Measurements from ENCODE around the gene RHBDL2.
"Not testable (repeated sequence)": the region's sequence is repeated elsewhere in the genome, so short reads cannot be mapped to it uniquely, and the experiment has no call there.

The RHBDL2 gene

DNA sequence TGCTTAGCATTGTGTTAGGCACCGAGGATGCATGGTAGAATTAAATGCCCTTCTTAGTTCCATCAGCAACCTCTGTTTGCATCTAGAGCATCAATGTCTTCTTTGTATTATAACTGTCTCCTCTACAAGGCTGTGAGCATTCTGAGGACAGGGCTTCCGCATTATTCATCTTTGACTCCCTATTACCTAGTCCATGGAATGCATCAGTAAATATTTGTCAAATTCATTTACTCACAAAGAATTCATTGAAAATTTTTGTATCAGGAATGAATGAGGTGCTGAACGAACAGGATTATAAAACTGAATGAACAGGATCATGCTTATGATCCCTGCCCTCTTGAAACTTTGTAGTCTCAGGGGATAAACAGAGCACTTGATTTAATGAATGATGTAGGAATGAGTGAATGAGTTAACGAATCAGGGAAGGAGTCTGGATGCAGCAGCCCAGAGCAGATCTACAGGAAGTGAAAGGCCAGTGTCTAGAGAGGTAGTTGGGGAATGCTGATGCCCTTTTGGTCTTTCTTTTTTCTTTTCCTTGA, 2.8 kb downstream of the RHBDL2 start:
- DNase-seq (ENCODE audit: low read depth in 2 of 2) = no peak

DNA sequence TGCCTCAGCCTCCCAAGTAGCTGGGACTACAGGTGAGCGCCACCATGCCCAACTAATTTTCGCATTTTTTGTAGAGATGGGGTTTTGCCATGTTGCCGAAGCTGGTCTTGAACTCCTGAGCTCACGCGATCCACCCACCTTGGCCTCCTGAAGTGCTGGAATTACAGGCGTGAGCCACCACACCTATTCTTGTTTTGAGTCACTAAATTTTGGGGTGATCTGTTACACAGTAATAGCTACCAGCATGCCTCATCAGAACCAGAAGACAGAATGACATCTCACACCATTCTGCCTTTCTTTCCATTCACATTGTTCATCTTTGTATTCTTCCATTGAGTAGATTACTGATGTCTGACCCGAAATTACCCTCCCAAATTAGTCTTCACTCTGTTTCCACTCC, 9.1 kb downstream of the RHBDL2 start:
- DNase-seq (ENCODE audit: low read depth in 2 of 2) = no peak

DNA sequence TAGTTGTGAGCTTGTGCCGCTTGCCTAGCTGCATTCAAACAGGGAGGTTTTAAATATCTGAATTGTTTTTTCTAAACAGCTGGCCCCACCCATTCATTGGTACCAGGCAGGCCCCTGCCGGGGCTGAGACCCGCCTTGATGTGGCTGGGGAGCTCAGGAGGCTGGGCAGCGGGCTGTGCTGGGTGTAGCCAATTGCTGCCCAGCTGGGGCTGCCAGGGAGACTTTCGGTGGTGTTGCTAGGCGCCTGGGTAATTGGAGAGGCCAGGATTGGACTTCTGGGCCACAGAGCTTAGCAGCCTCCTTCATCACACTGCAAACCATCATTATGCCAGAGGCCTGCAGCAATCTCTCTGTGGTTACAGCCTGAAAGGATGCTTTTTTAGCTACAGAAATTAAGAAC, 12.2 kb downstream of the RHBDL2 start:
- no peak for DNase-seq (ENCODE audit: low read depth in 2 of 2)

DNA sequence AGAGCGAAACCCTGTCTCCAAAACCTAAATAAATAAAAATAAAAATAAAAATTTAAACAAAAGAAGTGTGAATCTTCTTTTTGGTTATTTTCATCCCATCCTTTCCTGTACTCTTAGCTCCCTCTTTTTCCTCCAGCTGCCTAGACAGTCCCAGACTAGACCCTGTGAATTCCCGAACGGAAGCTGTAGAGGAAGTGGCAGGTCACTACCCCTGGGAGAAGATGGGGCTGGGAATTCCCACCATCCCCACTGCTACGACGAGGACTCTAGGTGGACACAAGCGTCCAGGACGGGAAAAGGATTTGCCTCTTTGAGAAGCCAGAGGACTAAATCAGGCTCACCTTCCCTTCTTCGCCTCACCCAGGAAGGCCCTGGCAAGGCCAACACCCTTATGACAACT, 12.6 kb downstream of the RHBDL2 start:
- DNase-seq (ENCODE audit: low read depth in 2 of 2) = no peak

DNA sequence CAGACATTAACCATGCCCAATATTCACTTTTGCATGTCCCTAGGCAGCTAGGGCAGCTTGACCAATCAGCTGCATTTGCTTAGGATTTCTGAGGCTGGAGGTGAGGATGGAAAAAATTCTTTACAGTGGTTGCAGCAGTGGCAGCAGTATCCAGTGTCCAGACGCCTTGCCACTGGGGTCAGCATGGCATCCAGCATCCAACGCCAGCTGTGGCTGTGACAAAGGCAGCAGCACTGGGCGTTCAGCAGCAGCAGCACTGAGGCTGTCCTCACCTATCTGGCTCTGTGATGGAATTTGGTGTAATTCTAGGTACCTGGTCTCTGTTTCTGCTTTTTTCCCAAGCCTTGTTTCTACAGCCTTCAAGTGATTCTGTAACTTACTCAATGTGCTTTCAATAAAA, 15.5 kb downstream of the RHBDL2 start:
- DNase-seq (ENCODE audit: low read depth in 2 of 2) = no peak

DNA sequence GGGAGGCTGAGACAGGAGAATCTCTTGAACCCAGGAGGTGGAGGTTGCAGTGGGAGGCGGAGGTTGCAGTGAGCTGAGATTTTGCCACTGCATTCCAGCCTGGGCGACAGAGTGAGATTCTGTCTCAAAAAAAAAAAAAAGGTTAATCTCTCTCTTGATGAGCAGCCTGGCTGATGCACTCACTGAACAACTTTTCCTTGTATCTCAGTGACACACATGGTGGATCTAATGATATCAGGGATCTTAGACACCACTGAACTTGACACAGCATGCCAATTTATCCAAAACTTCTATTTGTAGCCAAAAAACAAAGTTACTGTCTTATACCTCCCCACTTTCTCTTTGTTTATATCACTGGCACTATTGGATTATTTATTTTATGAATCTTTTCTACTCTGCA, 16.2 kb downstream of the RHBDL2 start:
- DNase-seq (ENCODE audit: low read depth in 2 of 2) = no peak

DNA sequence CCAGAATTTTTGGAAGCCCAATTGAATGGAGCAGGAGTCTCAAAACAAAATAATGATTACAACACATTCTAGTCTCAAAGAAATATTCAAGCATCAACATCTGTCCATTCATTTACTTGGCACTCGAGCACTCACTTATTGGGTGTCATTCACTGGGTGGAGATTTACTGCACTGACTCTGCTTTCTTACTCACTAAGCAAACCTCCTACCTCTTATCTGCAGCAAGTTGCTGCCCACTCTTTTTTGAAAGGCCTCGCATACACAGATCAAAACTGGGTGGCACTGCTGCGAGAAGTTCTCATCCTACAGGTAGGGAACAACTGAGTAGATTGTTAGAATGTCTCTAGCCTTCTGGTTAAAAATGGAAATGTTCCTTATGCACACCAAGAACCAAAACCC, 18.0 kb downstream of the RHBDL2 start:
- no peak for DNase-seq (ENCODE audit: low read depth in 2 of 2)

DNA sequence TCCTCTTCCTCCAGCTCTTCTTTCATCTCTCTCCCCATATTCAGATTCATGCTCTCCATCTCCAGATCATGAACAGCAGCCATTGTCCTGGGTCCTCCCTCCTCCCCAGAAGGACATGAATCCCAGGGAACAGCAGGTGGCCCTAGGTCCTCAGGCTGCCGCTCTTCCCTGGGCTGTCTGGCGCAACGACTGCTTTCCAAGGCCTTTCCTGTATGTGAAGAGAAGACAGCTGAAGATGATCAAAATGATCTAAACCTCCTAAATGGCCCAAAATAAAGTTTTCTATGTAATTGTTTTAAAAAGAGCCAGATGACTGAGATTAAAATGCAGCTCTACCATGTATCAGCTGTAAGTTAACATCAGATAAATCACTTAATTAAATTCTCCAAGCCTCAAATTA, 22.5 kb downstream of the RHBDL2 start:
- no peak for DNase-seq (ENCODE audit: low read depth in 2 of 2)

DNA sequence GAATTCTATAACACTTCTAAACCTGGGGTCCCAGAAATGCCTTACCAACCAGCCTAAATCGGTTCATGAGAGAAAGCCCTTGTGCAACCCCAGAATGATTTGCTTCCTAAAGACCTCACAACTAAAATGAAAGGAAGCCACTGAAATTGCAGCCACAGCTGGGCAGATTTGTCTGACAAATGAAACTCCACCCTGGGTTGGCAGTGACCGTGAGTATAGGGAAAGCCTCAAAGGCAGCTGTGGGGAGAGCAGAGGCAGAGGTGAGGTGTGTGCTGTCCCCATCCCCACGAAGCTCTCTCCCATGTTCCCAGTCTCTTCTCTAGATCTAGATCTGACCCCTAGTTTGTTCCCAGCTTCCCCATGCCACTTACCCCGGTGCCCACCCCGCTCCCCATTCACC, 23.1 kb downstream of the RHBDL2 start:
- no peak for DNase-seq (ENCODE audit: low read depth in 2 of 2)

DNA sequence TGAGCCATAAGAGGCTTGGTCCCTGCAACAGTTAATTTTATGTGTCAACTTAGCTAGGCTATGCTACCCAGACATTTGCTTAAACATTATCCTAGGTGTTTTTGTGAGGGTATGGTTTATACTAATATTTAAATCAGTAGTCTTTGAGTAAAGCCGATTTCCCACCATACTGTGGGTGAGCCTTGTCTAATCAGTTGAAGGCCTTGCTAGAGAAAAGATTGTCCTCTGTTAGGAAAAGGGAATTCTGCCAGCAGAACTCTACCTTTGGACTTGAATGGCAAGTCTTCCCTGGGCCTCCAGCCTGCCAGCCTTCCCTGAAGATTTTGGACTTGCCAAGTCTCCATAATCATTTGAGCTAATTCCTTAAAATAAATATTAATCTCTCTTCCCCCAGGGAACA, 23.9 kb downstream of the RHBDL2 start:
- DNase-seq (ENCODE audit: low read depth in 2 of 2) = no peak

DNA sequence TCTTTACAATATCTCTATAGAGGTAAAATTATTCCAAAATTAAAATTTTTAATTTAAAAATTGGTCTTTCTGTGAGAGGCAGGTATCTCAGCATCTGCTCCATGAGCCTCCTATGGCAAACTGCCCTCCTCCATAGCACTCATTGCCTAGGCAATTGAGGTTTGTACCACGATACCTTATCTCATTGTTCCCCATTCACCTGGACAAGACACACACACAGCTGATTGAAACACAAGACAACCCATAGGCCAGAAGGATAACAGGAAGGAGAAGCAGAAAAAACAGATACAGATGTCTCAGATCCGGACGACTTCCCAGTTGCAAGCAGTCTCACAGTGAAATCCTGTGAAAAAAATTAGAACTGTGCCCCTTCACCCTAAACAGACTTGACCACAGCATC, 24.3 kb downstream of the RHBDL2 start:
- DNase-seq (ENCODE audit: low read depth in 2 of 2) = no peak

DNA sequence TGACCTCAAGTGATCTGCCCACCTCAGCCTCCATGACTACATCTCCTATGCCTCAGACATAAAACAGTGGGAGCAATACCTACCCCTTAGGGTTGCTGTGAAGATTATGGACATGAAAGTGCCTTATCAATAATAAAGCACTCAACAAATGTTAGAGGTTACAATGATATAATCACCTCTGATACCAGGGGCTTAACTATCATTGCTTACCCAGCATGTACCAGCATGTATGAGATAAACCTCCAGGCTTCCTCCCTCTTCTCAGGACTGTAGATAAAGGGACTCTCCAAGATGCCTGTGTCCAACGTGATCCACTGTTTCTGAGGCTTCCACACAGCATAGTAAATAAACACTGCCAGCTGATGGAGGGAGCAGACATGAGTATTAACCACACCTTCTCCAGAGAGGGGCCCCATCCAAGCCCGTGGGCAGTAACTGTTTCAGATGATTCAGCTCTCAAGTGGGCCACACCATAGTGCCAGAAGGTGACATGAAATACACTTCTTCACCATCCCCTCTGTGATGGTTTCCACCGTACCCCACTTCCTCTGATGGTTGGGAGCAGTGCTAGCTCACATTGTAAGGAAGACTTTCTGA, 26.2 kb downstream of the RHBDL2 start:
- DNase-seq (ENCODE audit: low read depth in 2 of 2) = no peak

DNA sequence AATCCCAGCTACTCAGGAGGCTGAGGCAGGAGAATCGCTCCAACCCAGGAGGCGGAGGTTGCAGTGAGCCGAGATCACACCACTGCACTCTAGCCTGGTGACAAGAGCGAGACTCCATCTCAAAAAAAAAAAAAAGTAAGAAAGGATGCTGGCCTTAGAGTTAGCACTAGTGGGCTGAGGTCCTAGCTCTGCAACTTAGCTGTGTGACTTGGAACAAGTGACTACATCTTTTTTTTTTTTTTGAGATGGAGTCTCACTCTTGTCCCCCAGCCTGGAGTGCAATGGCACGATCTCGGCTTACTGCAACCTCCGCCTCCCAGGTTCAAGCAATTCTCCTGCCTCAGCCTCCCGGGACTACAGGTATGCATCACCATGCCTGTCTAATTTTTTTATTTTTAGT, 26.7 kb downstream of the RHBDL2 start:
- DNase-seq (ENCODE audit: low read depth in 2 of 2) = not testable (repeated sequence)

DNA sequence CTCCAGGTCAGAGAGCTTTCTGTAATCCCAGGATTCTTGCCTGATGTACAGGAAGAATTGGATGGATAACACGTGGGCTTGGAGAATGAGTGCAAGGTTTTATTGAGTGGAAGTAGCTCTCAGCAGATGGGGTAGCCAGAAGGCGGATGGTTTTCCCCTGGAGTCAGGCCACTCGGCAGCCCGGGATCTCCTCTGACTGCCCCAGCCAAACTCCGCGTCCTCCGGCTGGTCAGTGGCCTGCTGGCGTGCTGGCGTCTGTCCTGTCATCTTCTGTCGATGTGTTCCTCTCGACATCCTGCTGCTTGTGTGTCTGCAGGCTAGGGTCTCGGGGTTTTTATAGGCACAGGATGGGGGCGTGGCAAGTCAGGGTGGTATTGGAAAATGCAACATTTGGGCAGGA, 32.8 kb downstream of the RHBDL2 start:
- no peak for DNase-seq (ENCODE audit: low read depth in 2 of 2)

DNA sequence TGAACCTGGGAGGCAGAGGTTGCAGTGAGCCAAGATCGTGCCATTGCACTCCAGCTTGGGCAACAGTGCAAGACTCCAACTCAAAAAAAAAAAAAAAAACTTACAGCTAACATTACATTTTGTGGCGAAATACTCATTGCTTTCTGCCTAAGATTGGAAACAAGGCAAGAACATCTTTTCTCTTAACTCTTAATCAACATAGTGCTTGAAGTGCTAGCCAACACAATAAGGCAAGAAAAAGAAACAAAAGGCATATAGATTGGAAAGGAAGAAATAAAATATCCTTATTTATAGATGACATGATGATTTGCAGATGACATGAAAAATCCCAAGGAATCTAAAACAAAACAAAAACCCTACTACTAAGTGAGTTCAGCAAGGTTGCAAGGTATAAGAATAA, 35.6 kb downstream of the RHBDL2 start:
- DNase-seq (ENCODE audit: low read depth in 2 of 2) = no peak

DNA sequence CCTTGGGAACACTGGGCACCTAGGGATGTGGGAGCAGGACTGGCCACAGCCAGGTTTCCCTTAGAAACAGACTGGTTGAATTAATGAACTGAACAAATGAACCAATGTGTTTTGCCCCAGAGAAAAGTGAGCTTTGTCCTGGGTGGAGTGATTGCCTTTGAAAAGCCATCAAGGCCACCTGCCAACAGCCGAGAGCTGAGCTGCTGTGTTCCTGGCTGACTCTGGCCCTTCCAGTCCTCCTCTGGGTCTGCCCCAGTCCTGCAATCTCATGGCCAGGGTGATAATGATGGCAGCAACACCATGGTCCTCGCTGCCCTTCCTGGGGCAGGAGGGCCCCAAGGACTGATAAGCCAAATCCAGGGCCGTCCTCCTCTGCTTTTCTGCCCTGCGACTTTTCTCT, 42.1 kb downstream of the RHBDL2 start:
- DNase-seq (ENCODE audit: low read depth in 2 of 2) = no peak

DNA sequence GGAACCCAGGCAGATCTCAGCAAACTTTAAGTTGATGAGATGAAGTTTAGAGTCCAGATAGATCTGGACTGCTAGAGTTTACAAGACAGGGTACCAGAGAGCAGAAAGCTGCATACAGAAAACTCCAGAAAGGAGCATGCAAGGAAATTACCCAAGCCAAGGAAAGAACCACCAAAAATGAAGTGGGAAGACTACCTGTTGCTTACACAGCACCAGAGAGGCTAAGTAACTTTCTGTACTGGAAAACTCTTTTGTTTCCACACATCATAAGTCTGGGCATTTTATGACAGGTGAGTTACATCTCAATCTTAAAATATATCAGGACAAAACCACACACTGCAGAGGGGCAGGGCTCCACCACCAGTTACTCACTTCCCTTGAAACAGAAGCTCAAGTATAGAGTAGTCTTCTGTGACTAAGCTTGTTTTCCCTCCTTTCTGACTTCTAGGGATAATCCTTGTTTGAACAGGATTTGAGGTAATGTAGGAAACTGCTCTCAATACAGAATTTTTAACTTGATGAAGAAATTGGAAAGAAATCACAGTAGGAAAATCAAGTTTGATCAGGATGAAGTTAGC, 42.9 kb downstream of the RHBDL2 start:
- DNase-seq (ENCODE audit: low read depth in 2 of 2) = no peak

DNA sequence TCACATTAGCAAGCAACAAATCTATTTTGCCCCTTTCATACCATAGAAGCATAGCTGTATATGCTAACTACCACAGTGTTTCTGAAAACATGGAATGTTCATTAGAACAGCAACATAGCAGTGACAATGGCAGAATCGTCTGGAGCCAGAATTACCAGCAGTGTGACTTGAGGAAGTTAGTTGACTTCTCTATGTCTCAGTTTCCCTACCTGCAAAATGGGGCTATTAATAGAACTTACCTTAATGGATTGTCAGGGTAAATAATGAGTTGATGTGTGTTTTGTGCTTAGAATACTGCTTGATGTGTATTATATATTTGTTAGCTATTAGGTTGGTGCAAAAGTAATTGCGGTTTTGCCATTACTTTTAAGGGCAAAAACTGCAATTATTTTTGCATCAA, 45.5 kb downstream of the RHBDL2 start:
- DNase-seq (ENCODE audit: low read depth in 2 of 2) = no peak

DNA sequence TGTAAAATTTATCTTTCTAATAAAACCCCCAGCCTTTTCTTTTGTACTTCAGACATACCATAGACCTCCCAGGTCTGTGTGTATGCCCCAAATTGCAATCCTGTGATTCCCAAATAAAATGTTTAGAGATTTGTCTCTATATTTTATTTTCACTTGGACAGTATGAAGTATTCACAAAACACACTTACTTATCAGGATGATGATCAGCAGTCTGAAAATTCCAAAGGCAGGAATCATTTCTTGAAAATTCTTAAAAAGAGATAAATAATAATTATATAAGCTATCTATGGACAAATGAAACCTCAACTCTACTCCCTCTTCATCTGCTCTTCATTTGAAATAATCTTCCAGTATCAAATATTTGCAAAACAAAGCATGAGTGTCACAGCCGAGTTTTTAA, 48.7 kb downstream of the RHBDL2 start:
- no peak for DNase-seq (ENCODE audit: low read depth in 2 of 2)

DNA sequence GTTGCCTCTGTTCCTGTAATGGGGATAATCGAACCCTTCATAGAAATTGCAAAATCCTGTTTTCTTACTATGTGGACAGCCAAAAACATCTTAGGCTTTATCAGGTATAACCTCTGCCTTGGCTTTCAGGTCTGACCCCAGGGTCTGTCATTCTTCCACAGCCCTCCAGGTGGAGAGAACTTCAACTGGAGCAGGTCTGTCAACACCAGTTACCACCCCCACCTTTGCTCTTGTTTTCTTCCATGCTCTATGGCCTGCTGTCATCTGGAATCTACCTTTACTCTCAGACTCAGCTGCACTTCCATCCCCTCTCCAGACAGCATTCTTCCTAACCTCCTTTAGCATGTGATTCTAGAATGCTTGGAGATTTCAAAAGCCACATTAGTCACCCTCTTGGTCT, 49.9 kb downstream of the RHBDL2 start:
- no peak for DNase-seq (ENCODE audit: low read depth in 2 of 2)

DNA sequence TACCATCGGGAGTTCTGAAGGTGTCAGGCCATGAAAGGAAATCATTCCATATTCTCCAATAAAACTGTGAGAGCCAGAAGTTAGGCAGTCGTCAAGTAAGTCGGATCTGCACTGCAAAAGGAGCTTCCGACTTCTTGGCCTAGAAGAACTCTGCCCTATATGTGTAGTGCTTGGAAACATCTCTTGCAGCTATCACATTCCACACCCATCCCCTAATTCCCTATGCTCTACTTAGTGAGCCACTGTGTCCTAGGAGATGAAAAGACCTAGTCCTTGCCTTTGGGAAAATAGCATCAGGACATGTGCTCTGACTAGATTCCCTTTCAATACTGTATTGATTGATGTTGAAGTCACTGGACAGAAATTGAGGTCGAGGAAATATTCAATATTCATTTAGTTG, 52.0 kb downstream of the RHBDL2 start:
- DNase-seq (ENCODE audit: low read depth in 2 of 2) = no peak

DNA sequence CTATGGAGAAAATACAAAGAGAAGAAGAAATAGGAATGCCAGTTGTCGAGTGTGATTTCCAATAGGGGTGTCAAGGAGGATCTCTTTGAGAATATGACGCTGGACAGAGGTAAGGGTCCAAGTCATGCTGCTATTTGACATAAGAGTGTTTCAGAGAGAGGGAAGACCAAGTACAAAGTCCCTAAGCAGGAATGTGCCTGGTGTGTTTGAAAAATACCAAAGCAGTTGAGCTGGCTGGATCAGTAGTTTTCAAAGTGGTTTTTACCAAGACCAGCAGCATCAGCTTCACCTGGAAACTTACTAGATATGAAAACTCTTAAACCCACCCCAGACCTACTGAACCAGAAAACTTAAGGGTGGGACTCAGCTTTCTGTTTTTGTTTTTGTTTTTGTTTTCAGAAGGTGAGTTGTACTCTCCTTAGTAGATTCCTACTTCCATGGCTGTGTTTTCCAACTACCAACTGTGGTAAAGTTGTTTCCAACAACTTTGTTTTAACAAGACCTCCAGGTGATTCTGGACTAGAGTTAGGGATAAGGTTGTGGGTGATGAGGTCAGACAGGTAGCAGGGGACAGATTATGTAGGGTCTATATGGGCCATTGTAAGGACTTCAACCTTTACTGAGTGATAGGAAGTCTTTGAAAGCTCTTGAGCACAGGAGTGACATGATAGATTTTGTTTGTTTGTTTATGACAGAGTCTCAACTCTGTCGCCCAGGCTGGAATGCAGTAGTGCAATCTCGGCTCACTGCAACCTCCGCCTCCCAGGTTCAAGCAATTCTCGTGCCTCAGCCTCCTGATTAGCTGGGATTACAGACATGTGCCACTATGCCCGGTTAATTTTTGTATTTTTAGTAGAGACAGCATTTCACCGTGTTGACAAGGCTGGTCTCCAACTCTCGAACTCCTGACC, 53.0 kb downstream of the RHBDL2 start:
- DNase-seq (ENCODE audit: low read depth in 2 of 2) = no peak

DNA sequence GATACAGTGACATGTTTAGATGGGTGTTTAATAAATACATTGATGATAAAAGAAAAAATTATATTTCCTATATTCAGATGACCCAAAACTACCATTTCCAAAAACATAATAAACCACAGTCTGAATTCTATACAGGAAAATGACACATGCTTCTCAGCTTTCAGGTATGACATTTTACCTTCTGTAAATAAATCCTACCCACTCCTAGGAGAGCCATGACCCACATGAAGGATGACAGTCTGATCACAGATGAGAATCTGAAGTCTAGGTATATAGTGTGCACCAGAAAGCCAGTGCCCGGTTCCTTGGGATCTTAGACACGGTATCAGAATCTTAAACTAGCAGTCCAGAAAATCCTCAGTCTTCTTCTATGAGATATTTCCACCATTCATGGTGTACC, 56.5 kb downstream of the RHBDL2 start:
- no peak for DNase-seq (ENCODE audit: low read depth in 2 of 2)

All from fibroblast of skin of left biceps (primary cell).